Ascending aorta (tissue), 2 donors: ENCODE data around the gene CSMD2. TPM values are rescaled to one million over a fixed set of nuclear protein-coding genes. Genes with fewer than 3 reads are reported as not detected.

ENCODE experiments used
- DNase-seq, 2 donors: peaks; one replicate each; pipeline ENCODE4 v3.0.0-alpha.2; 2019; ENCODE audit warnings: low spot score in 2 of 2
- H3K27ac ChIP-seq, 2 donors: fragments of 200-600 bp; sonication (generic); one replicate each; pipeline ENCODE4 v1.5.1; 2016 to 2017; ENCODE audit warnings: mild to moderate bottlenecking in 1 of 2
- H3K27me3 ChIP-seq: fragments of 200-600 bp; sonication (generic); one replicate; pipeline ENCODE4 v1.5.1; 2017
- H3K36me3 ChIP-seq, 2 donors: fragments of 200-600 bp; sonication (generic); one replicate each; pipeline ENCODE4 v1.5.1; 2016
- H3K4me1 ChIP-seq, 2 donors: fragments of 200-600 bp; sonication (generic); one replicate each; pipeline ENCODE4 v1.5.1; 2016 to 2017; ENCODE audit warnings: mild to moderate bottlenecking in 1 of 2
- H3K4me3 ChIP-seq, 2 donors: fragments of 200-600 bp; sonication (generic); one replicate each; pipeline ENCODE4 v1.5.1; 2016 to 2017; ENCODE audit warnings: mild to moderate bottlenecking in 1 of 2
- H3K9me3 ChIP-seq, 2 donors: fragments of 200-600 bp; sonication (generic); one replicate each; pipeline ENCODE4 v1.5.1; 2016
- intact Hi-C: fragments of 100-400 bp; cut with DNase I; formaldehyde crosslinking; loops from one replicate; pipeline ENCODE4 v1.15.1; 2023
- total RNA-seq: library from RNA; depleted of rRNA; stranded (reverse); fragments of >200 nt; gene quantifications from one replicate; pipeline ENCODE4 v1.1.0, GENCODE V29; 2016
- TF ChIP-seq, protein P1 (sequence below), 3 experiments: fragments of 200-600 bp in 2 of 3; fragments of 450-650 bp in 1 of 3; sonication (generic) in 2 of 3; IDR thresholded peaks; one replicate each; pipeline ENCODE4 v1.5.1; 2016 to 2019; ENCODE audit warnings: antibody characterized with exemption in 3 of 3, mild to moderate bottlenecking in 1 of 3, moderate library complexity in 1 of 3

CSMD2 gene
- total RNA-seq, 1 donor from 2014 or later: 10.9 TPM

DNA sequence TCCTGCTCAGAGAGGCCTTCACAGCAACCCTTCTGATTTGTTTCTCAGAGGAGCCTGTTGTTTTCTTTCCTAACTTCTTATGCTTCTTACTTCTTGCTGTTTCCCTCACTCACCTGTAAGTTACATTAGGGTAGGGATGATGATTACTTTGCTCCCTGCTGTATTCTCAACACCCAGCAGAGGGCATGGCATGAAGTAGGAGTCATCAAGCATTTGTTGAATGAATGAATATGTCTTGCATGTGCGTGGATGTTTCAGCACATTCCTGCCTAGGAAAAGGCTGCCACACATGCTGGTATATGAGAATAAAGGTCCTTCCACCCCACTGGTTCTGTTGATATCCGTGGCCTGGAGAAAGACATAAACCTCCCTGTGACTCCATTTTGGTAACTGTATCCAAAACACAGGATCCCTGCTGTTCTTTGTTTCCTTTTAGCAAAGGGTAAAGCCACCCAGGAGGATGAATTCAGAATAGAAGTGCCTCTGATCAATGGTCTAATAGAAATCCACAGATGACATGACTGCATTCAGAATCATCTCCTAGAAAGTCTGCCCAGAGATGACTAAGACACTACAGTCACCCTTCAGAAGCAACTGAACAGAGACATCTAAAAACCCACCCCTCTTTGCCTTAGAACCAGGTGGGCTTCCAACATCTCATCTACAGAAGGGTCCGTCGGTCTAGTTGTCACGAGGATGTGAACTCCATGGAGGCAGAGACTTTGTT, 523.8 kb downstream of the CSMD2 start:
- TF ChIP-seq, protein P1, sequence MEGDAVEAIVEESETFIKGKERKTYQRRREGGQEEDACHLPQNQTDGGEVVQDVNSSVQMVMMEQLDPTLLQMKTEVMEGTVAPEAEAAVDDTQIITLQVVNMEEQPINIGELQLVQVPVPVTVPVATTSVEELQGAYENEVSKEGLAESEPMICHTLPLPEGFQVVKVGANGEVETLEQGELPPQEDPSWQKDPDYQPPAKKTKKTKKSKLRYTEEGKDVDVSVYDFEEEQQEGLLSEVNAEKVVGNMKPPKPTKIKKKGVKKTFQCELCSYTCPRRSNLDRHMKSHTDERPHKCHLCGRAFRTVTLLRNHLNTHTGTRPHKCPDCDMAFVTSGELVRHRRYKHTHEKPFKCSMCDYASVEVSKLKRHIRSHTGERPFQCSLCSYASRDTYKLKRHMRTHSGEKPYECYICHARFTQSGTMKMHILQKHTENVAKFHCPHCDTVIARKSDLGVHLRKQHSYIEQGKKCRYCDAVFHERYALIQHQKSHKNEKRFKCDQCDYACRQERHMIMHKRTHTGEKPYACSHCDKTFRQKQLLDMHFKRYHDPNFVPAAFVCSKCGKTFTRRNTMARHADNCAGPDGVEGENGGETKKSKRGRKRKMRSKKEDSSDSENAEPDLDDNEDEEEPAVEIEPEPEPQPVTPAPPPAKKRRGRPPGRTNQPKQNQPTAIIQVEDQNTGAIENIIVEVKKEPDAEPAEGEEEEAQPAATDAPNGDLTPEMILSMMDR (IDR thresholded peaks at IDR 0.05): peak in 1 of 3 experiments; percentile 22
- H3K27ac ChIP-seq: no peak overlapping the region
- no peaks in the 10 kb centered on the region for H3K9me3 ChIP-seq
- no peaks in the 10 kb centered on the region for H3K36me3 ChIP-seq
- H3K4me1 ChIP-seq: no peaks in the 10 kb centered on the region
- no peaks in the 10 kb centered on the region for H3K27me3 ChIP-seq
- intact Hi-C loops: no loop called here
- H3K4me3 ChIP-seq: no peak overlapping the region
- DNase-seq: no peak

DNA sequence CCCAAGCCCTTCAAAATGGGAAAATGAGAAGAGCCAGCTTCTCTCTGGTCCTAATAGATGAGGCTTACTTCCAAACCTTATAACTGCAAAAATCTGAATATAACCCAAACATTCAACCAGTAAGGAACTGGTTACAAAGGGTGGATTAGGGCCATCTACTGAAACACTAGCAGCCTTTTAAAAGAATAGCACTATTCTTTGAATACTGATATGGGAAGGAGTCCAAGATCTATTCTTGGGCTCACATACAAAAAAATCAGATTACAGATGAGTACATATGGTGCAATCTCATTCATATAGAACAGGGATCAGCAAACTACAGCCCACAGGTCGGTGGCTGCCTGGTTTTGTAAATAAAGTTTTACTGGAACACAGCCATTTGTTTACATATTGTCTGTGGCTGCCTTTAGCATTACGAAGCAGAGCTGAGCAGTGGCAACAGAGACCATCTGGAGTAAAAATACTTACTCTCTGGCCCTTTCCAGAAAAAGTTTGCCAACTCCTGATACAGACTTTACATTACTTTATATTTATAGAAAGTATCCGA, 524.8 kb downstream of the CSMD2 start:
- DNase-seq: peak in 1 of 2 donors; percentile 8
- intact Hi-C loops: no loop called here
- Histone ChIP-seq H3K4me3 (no peak overlapping the region), H3K27ac (no peak overlapping the region), H3K36me3 (no peaks in the 10 kb centered on the region), H3K4me1 (no peaks in the 10 kb centered on the region), H3K9me3 (no peaks in the 10 kb centered on the region), H3K27me3 (no peaks in the 10 kb centered on the region)
- TF ChIP-seq, protein P1 (IDR thresholded peaks at IDR 0.05): no peak

DNA sequence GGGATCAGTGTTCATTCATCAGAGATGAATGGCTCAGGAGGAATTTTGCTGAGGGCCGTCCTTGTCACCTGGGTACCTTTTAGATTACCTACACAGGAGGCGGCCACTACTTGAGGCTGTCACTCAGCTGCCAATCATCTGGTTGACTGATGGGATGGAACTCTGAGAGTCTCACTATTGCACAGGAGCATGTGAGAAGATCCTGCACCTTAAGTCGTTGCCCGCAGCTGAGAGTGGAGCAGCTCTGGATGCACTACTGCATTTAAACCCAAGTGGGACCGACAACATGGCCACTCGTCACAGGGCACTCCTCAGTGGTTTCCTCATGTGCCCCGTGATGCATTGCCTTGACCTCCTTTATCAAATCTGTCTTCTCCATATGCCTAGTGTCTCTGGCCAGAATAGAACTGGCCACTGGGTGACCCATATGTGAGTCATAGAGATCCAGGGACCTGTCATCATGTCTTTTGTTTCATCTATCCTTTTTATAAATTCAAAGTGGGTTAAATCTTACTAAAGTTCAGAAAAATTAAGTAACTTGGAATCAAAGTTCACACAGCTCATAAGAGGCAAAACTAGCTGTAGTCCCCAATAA, 527.1 kb downstream of the CSMD2 start:
- H3K9me3 ChIP-seq: no peaks in the 10 kb centered on the region
- TF ChIP-seq, protein P1 (IDR thresholded peaks at IDR 0.05): no peak
- H3K36me3 ChIP-seq: no peaks in the 10 kb centered on the region
- DNase-seq: peak in 1 of 2 donors; percentile 30
- no peak overlapping the region for H3K27ac ChIP-seq
- no peaks in the 10 kb centered on the region for H3K27me3 ChIP-seq
- intact Hi-C loops: no loop called here
- no peak overlapping the region for H3K4me3 ChIP-seq
- no peaks in the 10 kb centered on the region for H3K4me1 ChIP-seq

DNA sequence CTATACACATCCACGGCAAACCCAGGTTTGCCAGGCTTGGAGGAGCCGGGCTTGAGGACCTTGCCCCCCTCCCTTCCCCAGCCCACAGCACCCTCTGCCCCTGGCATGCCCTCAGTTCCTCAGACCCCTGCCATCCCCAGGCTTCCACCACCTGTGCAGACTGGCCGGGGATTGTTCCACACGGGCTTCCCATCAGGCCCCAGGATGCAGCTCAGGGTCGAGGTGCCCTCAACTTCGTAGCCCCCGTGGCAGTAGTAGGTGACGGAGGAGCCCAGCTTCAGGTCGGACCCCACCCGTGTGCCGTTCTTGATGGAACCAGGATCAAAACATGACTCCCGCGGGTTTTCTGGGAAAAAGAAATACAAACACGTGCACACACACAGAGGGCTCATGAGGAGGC, 528.8 kb downstream of the CSMD2 start:
- H3K9me3 ChIP-seq: no peaks in the 10 kb centered on the region
- H3K4me3 ChIP-seq: no peak overlapping the region
- H3K36me3 ChIP-seq: no peaks in the 10 kb centered on the region
- H3K4me1 ChIP-seq: no peaks in the 10 kb centered on the region
- intact Hi-C loops: no loop called here
- TF ChIP-seq, protein P1 (IDR thresholded peaks at IDR 0.05): no peak
- peak in 1 of 2 donors; percentile 38 for DNase-seq
- H3K27me3 ChIP-seq: no peaks in the 10 kb centered on the region
- no peak overlapping the region for H3K27ac ChIP-seq

DNA sequence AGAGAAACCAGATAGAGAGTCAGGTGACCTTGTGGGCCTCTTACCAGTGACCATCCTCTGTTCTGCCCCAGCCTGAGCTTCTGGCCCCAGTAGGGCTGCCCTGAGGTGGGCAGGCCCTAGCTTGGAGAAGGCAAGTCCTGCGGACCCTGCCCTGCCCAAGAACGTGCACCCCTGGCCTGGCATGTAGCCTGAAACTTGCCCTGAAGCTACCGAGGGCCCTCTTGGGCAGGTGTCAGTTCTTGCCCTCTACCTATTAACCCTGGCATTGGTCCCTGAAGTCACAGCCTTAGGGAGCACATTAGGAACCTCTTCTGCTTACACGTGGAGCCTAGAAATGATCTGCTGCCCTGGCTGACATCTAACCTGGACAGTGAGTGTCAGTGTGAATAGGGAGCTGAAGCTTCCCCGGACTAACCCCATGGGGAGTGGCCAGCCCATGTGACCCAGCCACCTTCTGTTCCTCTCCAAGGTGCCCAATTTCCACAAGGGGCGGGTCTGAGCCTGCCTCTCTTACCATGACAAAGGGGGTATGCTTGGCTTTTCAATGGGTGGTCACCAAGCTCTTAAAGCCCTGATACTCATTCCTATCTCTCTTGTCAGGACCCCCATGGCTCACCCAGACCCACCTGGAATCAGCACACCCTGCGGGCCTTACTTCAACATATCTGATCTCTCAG, 529.6 kb downstream of the CSMD2 start:
- TF ChIP-seq, protein P1 (IDR thresholded peaks at IDR 0.05): no peak
- H3K27ac ChIP-seq: no peak overlapping the region
- no peaks in the 10 kb centered on the region for H3K27me3 ChIP-seq
- no peaks in the 10 kb centered on the region for H3K36me3 ChIP-seq
- DNase-seq: peak in 1 of 2 donors; percentile 55
- H3K4me1 ChIP-seq: no peaks in the 10 kb centered on the region
- no peaks in the 10 kb centered on the region for H3K9me3 ChIP-seq
- intact Hi-C loops: loop anchor here (2.0 kb wide), 1 partner anchor 1107 kb away; no protein-coding TSS in a partner anchor
- no peak overlapping the region for H3K4me3 ChIP-seq
